Measurements from ENCODE around the gene UBALD2. TPM values are rescaled to one million over a fixed set of nuclear protein-coding genes. Genes with fewer than 3 reads are reported as not detected.
"Not testable (repeated sequence)": the region's sequence is repeated elsewhere in the genome, so short reads cannot be mapped to it uniquely, and the experiment has no call there.

Gene UBALD2
- total RNA-seq, 1 donor, result 5.1 TPM

DNA sequence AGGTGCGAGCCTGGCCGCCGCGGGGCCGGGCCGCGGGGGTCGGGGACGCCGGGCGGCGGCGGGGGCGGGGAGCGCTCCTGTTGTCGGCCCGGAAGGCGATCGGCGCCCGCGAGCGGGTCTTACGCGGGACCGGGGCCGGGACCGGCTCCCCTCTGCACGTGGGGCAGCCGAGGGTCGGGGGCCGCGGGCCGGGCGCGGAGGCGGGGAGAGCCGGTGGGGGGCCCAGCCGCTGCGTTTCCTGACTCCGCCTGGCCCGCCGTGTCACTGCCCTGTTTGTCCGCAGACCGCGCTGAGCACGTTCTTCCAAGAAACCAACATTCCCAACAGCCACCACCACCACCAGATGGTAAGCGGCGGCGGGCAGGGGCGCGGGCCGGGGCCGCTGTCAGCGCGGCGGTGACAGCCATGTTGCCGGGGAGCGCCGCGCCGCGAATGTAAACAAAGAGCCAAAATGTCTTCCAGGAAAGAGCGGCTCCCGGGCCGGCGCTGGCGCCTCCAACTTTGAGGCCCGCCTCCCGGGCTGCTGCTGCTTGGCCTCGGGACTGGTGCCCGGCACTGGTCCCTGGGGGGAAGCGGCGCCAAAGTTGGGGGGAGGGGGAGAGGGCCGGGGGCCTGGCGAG lies 586 bp downstream of the UBALD2 start:
- Histone ChIP-seq H2AFZ (ENCODE audit: low read length) (no peak overlapping the region), H4K20me1 (ENCODE audit: insufficient read depth, low read length) (peaks cover 2% of the 10 kb centered on the region), H3K4me1 (ENCODE audit: insufficient read depth, low read length) (peaks cover 40% of the 10 kb centered on the region), H3K27ac (ENCODE audit: low read depth, low read length) (peak overlapping the region; percentile 76), H3K27me3 (ENCODE audit: insufficient read depth, low read length) (no peaks in the 10 kb centered on the region), H3K4me3 (ENCODE audit: insufficient read depth, low read length) (peak overlapping the region; percentile 93), H3K4me2 (ENCODE audit: insufficient read depth, low read length) (peak overlapping the region; percentile 96), H3K79me2 (ENCODE audit: insufficient read depth, low read length) (peaks cover 43% of the 10 kb centered on the region), H3K36me3 (ENCODE audit: insufficient read depth, low read length) (peaks cover 10% of the 10 kb centered on the region), H3K9me3 (ENCODE audit: low read depth, low read length) (no peaks in the 10 kb centered on the region)
- TF ChIP-seq, protein P1, sequence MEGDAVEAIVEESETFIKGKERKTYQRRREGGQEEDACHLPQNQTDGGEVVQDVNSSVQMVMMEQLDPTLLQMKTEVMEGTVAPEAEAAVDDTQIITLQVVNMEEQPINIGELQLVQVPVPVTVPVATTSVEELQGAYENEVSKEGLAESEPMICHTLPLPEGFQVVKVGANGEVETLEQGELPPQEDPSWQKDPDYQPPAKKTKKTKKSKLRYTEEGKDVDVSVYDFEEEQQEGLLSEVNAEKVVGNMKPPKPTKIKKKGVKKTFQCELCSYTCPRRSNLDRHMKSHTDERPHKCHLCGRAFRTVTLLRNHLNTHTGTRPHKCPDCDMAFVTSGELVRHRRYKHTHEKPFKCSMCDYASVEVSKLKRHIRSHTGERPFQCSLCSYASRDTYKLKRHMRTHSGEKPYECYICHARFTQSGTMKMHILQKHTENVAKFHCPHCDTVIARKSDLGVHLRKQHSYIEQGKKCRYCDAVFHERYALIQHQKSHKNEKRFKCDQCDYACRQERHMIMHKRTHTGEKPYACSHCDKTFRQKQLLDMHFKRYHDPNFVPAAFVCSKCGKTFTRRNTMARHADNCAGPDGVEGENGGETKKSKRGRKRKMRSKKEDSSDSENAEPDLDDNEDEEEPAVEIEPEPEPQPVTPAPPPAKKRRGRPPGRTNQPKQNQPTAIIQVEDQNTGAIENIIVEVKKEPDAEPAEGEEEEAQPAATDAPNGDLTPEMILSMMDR (IDR thresholded peaks at IDR 0.05; ENCODE audit: extremely low read depth, low read depth, low read length), result no peak
- peak; percentile 94 for DNase-seq (ENCODE audit: insufficient read length, low spot score, missing footprints)

DNA sequence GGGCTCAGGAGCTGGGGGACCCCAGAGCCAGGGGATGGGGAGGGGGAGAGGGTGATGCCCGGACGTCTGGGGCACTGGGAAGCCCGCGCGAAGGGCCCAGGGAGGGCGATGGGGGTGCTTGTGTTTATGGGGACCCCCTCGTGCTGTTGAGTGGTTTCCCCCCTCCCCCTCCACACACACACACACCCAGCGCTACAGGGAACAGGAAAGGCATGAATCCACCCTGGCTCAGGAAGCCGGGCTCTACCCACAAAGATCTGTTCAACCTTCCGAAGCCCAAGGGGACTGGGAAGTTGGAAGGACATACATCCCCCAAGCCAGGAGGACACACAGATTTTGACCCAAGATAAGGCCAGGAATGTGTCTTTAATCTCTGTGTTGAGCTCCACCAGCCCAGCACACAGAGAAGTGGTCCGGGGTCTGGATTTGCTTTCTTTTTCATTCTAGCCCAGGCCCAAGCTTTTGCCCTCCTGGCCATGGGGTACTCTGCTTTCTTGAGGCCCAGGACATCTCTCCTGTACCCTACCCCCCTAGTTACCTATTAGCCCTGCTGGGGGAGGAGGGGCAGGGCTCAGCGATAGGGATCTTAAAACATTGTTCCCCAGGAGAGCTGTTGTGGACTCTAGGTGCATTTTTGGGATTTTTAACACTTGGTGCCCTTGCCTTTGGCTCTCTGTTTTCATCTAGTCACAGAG lies 1.2 kb downstream of the UBALD2 start:
- Histone ChIP-seq H3K27me3 (ENCODE audit: insufficient read depth, low read length) (no peaks in the 10 kb centered on the region), H3K4me2 (ENCODE audit: insufficient read depth, low read length) (peak overlapping the region; percentile 96), H3K4me3 (ENCODE audit: insufficient read depth, low read length) (peak overlapping the region; percentile 93), H3K27ac (ENCODE audit: low read depth, low read length) (peak overlapping the region; percentile 76), H3K4me1 (ENCODE audit: insufficient read depth, low read length) (peaks cover 40% of the 10 kb centered on the region), H3K36me3 (ENCODE audit: insufficient read depth, low read length) (peaks cover 10% of the 10 kb centered on the region), H4K20me1 (ENCODE audit: insufficient read depth, low read length) (peaks cover 2% of the 10 kb centered on the region), H3K79me2 (ENCODE audit: insufficient read depth, low read length) (peaks cover 43% of the 10 kb centered on the region), H3K9me3 (ENCODE audit: low read depth, low read length) (no peaks in the 10 kb centered on the region), H2AFZ (ENCODE audit: low read length) (peak overlapping the region; percentile 54)
- DNase-seq (ENCODE audit: insufficient read length, low spot score, missing footprints), result peak; percentile 95
- TF ChIP-seq, protein P1 (IDR thresholded peaks at IDR 0.05; ENCODE audit: extremely low read depth, low read depth, low read length), result no peak

DNA sequence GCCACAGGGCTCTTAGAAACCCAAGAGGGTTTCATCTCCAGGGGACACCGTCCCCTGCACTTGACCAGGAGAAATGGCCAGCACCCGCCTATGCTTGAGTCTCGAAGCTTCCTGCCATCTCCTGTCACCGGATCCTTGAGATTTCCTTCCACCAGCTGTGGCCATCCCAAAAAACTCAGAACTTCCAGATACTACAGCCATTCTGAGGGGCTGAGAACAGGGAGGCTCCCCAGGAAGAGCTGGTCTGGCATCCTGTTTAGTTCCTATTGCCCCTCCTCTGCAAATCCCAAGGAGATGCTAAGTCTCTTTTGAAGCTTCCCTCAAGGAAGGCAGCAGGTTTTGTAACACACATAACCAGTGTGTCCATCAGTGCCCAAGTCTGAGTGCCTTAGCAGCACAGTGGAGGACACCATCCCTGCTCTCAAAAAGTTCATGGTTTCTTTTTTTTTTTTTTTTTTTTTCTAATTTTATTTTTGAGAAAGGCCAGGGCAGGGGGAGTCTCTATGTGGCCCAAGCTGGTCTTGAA lies 2.0 kb downstream of the UBALD2 start:
- no peak overlapping the region for H2AFZ ChIP-seq (ENCODE audit: low read length)

DNA sequence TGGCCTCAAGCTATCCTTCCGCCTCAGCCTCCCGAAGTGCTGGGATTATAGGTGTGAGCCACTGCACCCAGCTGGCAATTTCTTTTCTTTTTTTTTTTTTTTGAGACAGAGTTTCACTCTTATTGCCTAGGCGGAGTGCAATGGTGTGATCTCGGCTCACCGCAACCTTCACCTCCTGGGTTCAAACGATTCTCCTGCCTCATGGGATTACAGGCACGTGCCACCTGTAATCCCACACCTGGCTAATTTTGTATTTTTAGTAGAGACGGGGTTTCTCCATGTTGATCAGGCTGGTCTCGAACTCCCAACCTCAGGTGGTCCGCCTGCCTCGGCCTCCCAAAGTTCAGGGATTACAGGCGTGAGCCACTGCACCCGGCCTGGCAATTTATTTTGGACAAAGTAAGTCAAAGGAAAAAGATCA lies 2.4 kb downstream of the UBALD2 start:
- H3K27me3 ChIP-seq (ENCODE audit: insufficient read depth, low read length); DNase-seq (ENCODE audit: insufficient read length, low spot score, missing footprints); H3K9me3 ChIP-seq (ENCODE audit: low read depth, low read length); H4K20me1 ChIP-seq (ENCODE audit: insufficient read depth, low read length); H3K4me3 ChIP-seq (ENCODE audit: insufficient read depth, low read length); H2AFZ ChIP-seq (ENCODE audit: low read length): not testable (repeated sequence)
- Histone ChIP-seq H3K79me2 (ENCODE audit: insufficient read depth, low read length) (peaks cover 43% of the 10 kb centered on the region), H3K36me3 (ENCODE audit: insufficient read depth, low read length) (peaks cover 10% of the 10 kb centered on the region), H3K27ac (ENCODE audit: low read depth, low read length) (peak overlapping the region; percentile 76), H3K4me2 (ENCODE audit: insufficient read depth, low read length) (peak overlapping the region; percentile 56), H3K4me1 (ENCODE audit: insufficient read depth, low read length) (peaks cover 34% of the 10 kb centered on the region)

More for the DNA sequence above, 2.0 kb downstream of the UBALD2 start:
- Histone ChIP-seq H3K9me3 (ENCODE audit: low read depth, low read length) (no peaks in the 10 kb centered on the region), H3K36me3 (ENCODE audit: insufficient read depth, low read length) (peaks cover 10% of the 10 kb centered on the region), H3K4me3 (ENCODE audit: insufficient read depth, low read length) (peak overlapping the region; percentile 93), H3K27ac (ENCODE audit: low read depth, low read length) (peak overlapping the region; percentile 76), H3K4me2 (ENCODE audit: insufficient read depth, low read length) (peak overlapping the region; percentile 96), H3K4me1 (ENCODE audit: insufficient read depth, low read length) (peaks cover 38% of the 10 kb centered on the region), H3K27me3 (ENCODE audit: insufficient read depth, low read length) (no peaks in the 10 kb centered on the region), H3K79me2 (ENCODE audit: insufficient read depth, low read length) (peaks cover 43% of the 10 kb centered on the region), H4K20me1 (ENCODE audit: insufficient read depth, low read length) (peaks cover 2% of the 10 kb centered on the region)
- TF ChIP-seq, protein P1 (IDR thresholded peaks at IDR 0.05; ENCODE audit: extremely low read depth, low read depth, low read length), result no peak
- peak; percentile 78 for DNase-seq (ENCODE audit: insufficient read length, low spot score, missing footprints)
